ENCODE data around the gene MAPK1.

DNA sequence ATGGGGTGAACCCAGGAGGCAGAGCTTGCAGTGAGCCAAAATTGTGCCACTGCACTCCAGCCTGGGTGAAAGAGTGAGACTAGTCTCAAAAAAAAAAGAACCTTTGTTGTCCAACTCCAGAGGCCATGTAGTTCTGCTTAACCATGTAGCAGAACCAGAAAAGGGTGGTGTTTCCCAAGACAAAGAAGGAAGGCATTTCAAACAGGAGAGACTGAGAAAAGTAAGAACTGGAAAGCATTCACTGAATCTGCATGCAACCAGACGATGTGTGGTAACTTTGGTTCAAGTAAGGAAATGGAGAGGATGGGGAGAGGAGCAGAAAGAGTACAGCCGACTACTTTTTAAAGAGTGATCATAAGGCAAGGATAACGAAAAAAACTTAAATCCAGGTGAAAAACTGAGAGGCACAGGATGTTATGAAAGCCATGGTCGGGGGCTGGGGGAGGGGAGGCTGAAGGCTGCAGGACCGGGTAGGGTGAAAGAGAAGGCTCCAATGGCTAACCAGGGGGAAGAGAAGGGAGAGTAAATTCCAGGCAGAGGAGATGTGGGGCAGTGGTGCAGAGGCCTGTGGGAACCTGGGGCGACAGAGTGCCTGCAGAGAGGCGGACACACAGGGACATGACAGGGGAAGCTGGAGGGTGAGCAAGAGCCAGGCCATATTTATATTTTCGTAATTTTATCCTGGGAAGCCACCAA lies 48.8 kb downstream of the MAPK1 start:
- no peak for TF ChIP-seq YY1 (IDR thresholded peaks at IDR 0.05; ENCODE audit: insufficient read depth, insufficient read length)
- TF ChIP-seq ZNF274 (IDR thresholded peaks at IDR 0.05; ENCODE audit: low read depth, low read length) = no peak
